Pancreas (tissue), 10 donors: Measurements from ENCODE around the gene TMEM126A. TPM values are rescaled to one million over a fixed set of nuclear protein-coding genes. Genes with fewer than 3 reads are reported as not detected.
"Not testable (repeated sequence)": the region's sequence is repeated elsewhere in the genome, so short reads cannot be mapped to it uniquely, and the experiment has no call there.

Source experiments
- ATAC-seq, 4 donors: fragments of 200-7000 bp; cut with Tn5 transposase; one replicate each; pipeline versions ENCODE4 v1.8.0 to v1.9.1; 2020; ENCODE audit warnings: mild to moderate bottlenecking in 4 of 4, moderate library complexity in 4 of 4
- DNase-seq, 6 donors: peaks; one replicate each; pipeline ENCODE4 v3.0.0-alpha.2; 2020
- FAIRE-seq: peaks from 2 replicates; lab custom pipeline; 2012; peaks lifted over from hg19 to GRCh38; lab: Jason Lieb, UNC
- H3K27ac ChIP-seq, 4 donors: fragments of 200-600 bp; sonication (generic); 1 replicate in 3 of 4; 2 replicates in 1 of 4; pipeline versions ENCODE4 v1.5.0 to v1.8.0; 2020
- H3K27me3 ChIP-seq, 4 donors: fragments of 200-600 bp; one replicate each; pipeline ENCODE4 v1.8.0; 2021
- H3K36me3 ChIP-seq, 3 donors: fragments of 200-600 bp; sonication (generic) in 1 of 3; one replicate each; pipeline versions ENCODE4 v1.5.0 to v1.8.0; 2020 to 2021
- H3K4me1 ChIP-seq, 3 donors: fragments of 200-600 bp; one replicate each; pipeline ENCODE4 v1.8.0; 2021
- H3K4me3 ChIP-seq, 4 donors: fragments of 200-600 bp; sonication (generic) in 2 of 4; one replicate each; pipeline versions ENCODE4 v1.5.0 to v1.8.0; 2020 to 2021
- H3K9me3 ChIP-seq, 4 donors: fragments of 200-600 bp; one replicate each; pipeline ENCODE4 v1.8.0; 2021
- CTCF ChIP-seq, 4 donors: fragments of 200-600 bp; sonication (generic) in 3 of 4; IDR thresholded peaks; one replicate each; pipeline versions ENCODE4 v1.5.0 to v1.8.0; 2021; ENCODE audit warnings: antibody characterized with exemption in 4 of 4
- WGBS, 2 donors: extraction: QIAGEN DNeasy Blood & Tissue Kit; methylation state at CpG; one replicate each; pipeline ENCODE4 v1.1.7; 2013; 5-methylcytosine and 5-hydroxymethylcytosine counted together
- intact Hi-C, 3 donors: fragments of 100-400 bp; cut with DNase I; formaldehyde crosslinking; loops; one replicate each; pipeline versions ENCODE4 v1.11.1 to v1.14.2; 2022
- polyA plus RNA-seq, 2 donors: library from polyadenylated mRNA; stranded (reverse); fragments of 200-250 nt; gene quantifications; one replicate each; pipeline ENCODE4 v1.2.3, GENCODE V29; 2013
- total RNA-seq, 6 donors: library from RNA; stranded (reverse); fragmentation: NEBNext Ultra II Directional in 4 of 6; extraction: Animal tissue kit (Norgen Biotek cat#: 25700) in 4 of 6; gene quantifications; one replicate each; pipeline versions ENCODE4 v1.2.1 to v1.2.4, GENCODE V29; 2021 to 2023
- donor health status: healthy with polysubstance abuse.
- donor health status: DM: no; HTN: no; CAD: no; lungs with moderate emphysema.
- donor health status: DM: no; HTN: no; CAD: no.
- donor health status: control.
- donor health status: control.
- donor health status: Bipolar disorder and iron deficiency.
- donor health status: DM: yes; HTN: yes; CAD: no.
- donor health status: DM: no; HTN: no; CAD: no.
- donor health status: DM: no; HTN: no; CAD: no.
- donor health status: DM: yes; HTN: yes; CAD: no.

Gene TMEM126A
- total and polyA plus RNA-seq, 8 donors = 9.6 to 27.8 (median 13.9) TPM

GRCh38 chr11:85664615-85665481 is 17.1 kb downstream of the TMEM126A start, which contains the start of gene CREBZF:
Gene CREBZF (minus strand): TSS chr11:85665129. CDS start chr11:85664875, 254 bp downstream.
- Histone ChIP-seq H3K36me3 (peaks cover 0 to 6% (median 0%) of the 10 kb centered on the region in 3 donors), H3K27ac (peak within 1 kb of the TSS; percentile 97 to 99 (median 98)), H3K27me3 (no peaks in the 10 kb centered on the region), H3K9me3 (no peaks in the 10 kb centered on the region), H3K4me1 (peaks cover 5 to 28% (median 18%) of the 10 kb centered on the region in 3 donors), H3K4me3 (peak within 1 kb of the TSS; percentile 66 to 89 (median 78))
- FAIRE-seq = peak; percentile 70
- TF ChIP-seq CTCF (IDR thresholded peaks at IDR 0.05) = no peak
- intact Hi-C loops = no loop called here
- ATAC-seq = peak; percentile 90 to 97 (median 94)
- WGBS, 2 donors = 0 to 1% methylated on average over 58 to 67 of the region's 67 CpGs
- DNase-seq = peak; percentile 93 to 97 (median 95)

- DNase-seq (no peak), ATAC-seq (peak in 1 of 4 donors; percentile 23), FAIRE-seq (no peak)
- Histone ChIP-seq H3K4me3 (peak overlapping the region in 2 of 4 donors; percentile 79 to 89), H3K9me3 (no peaks in the 10 kb centered on the region), H3K4me1 (peaks cover 4 to 19% (median 16%) of the 10 kb centered on the region in 3 donors), H3K36me3 (no peaks in the 10 kb centered on the region), H3K27ac (peak overlapping the region in 2 of 4 donors; percentile 98 to 99), H3K27me3 (no peaks in the 10 kb centered on the region)
- 41 to 44% methylated on average over 5 of the region's 5 CpGs for WGBS, 2 donors
- intact Hi-C loops = no loop called here
- TF ChIP-seq CTCF (IDR thresholded peaks at IDR 0.05) = no peak
These were observed 18.0 kb downstream of the TMEM126A start for GRCh38 chr11:85665733-85666132.

GRCh38 chr11:85666687-85667086 is 18.9 kb downstream of the TMEM126A start:
- no peak for TF ChIP-seq CTCF (IDR thresholded peaks at IDR 0.05)
- Histone ChIP-seq H3K4me1 (peaks cover 4 to 16% (median 13%) of the 10 kb centered on the region in 3 donors), H3K27ac (peak overlapping the region in 2 of 4 donors; percentile 6 to 98), H3K4me3 (no peak overlapping the region), H3K27me3 (no peaks in the 10 kb centered on the region), H3K9me3 (no peaks in the 10 kb centered on the region), H3K36me3 (no peaks in the 10 kb centered on the region)
- intact Hi-C loops = no loop called here
- DNase-seq (no peak), ATAC-seq (no peak), FAIRE-seq (no peak)
- WGBS, 2 donors = 29 to 44% methylated on average over 3 of the region's 3 CpGs

- H3K36me3 ChIP-seq = no peaks in the 10 kb centered on the region
- intact Hi-C loops = no loop called here
- TF ChIP-seq CTCF (IDR thresholded peaks at IDR 0.05) = no peak
- peaks cover 4 to 10% (median 7%) of the 10 kb centered on the region in 3 donors for H3K4me1 ChIP-seq
- DNase-seq (no peak), FAIRE-seq (no peak), ATAC-seq (no peak)
- no peak overlapping the region for H3K27ac ChIP-seq
- WGBS, 2 donors = 67 to 68% methylated on average over 1 of the region's 1 CpG
- H3K4me3 ChIP-seq = no peak overlapping the region
- no peaks in the 10 kb centered on the region for H3K27me3 ChIP-seq
- H3K9me3 ChIP-seq = no peaks in the 10 kb centered on the region
These were observed 20.4 kb downstream of the TMEM126A start for GRCh38 chr11:85668157-85668556.

- intact Hi-C loops, H3K9me3 ChIP-seq, DNase-seq, H3K27ac ChIP-seq, H3K4me1 ChIP-seq, H3K36me3 ChIP-seq, FAIRE-seq, H3K27me3 ChIP-seq, ATAC-seq, H3K4me3 ChIP-seq: not testable (repeated sequence)
These were observed 23.3 kb downstream of the TMEM126A start for GRCh38 chr11:85670949-85671663.
